Non-pigmented ciliary epithelial cell (primary cell): Measurements from ENCODE around the gene POLQ.
"Not testable (repeated sequence)": the region's sequence is repeated elsewhere in the genome, so short reads cannot be mapped to it uniquely, and the experiment has no call there.

Source experiments
- DNase-seq: peaks from one replicate; pipeline ENCODE4 v3.0.0-alpha.2; 2010; ENCODE audit warnings: low read depth

The POLQ gene

GRCh38 chr3:121418182-121418581, 127.6 kb downstream of the POLQ start:
- no peak for DNase-seq

- no peak for DNase-seq
These were observed 130.9 kb downstream of the POLQ start for GRCh38 chr3:121414924-121415323.

- DNase-seq: no peak
These were observed 134.3 kb downstream of the POLQ start for GRCh38 chr3:121411523-121411922.

GRCh38 chr3:121405631-121406030, 140.2 kb downstream of the POLQ start:
- no peak for DNase-seq

- DNase-seq: no peak
These were observed 146.0 kb downstream of the POLQ start for GRCh38 chr3:121399820-121400219.

- DNase-seq: not testable (repeated sequence)
These were observed 147.7 kb downstream of the POLQ start for GRCh38 chr3:121398051-121398450.

- DNase-seq: not testable (repeated sequence)
These were observed 149.8 kb downstream of the POLQ start for GRCh38 chr3:121395967-121396366.

- not testable (repeated sequence) for DNase-seq
These were observed 157.5 kb downstream of the POLQ start for GRCh38 chr3:121388308-121388707.
